ENCODE measurements around the gene NCOA3.
"Not testable (repeated sequence)": the region's sequence is repeated elsewhere in the genome, so short reads cannot be mapped to it uniquely, and the experiment has no call there.

- TF ChIP-seq PPARA (CRISPR knock-in tag; IDR thresholded peaks at IDR 0.05; ENCODE audit: borderline replicate concordance); ZFP30 (CRISPR knock-in tag; IDR thresholded peaks at IDR 0.05); ARNTL (CRISPR knock-in tag; IDR thresholded peaks at IDR 0.05; ENCODE audit: borderline replicate concordance, low read depth); BACH2 (CRISPR knock-in tag; IDR thresholded peaks at IDR 0.05; ENCODE audit: borderline replicate concordance); CSDC2 (CRISPR knock-in tag; IDR thresholded peaks at IDR 0.05); ZFP3 (CRISPR knock-in tag; IDR thresholded peaks at IDR 0.05); ESRRG (CRISPR knock-in tag; IDR thresholded peaks at IDR 0.05); GLIS3 (CRISPR knock-in tag; IDR thresholded peaks at IDR 0.05): not testable (repeated sequence)
- TF ChIP-seq, protein P1, sequence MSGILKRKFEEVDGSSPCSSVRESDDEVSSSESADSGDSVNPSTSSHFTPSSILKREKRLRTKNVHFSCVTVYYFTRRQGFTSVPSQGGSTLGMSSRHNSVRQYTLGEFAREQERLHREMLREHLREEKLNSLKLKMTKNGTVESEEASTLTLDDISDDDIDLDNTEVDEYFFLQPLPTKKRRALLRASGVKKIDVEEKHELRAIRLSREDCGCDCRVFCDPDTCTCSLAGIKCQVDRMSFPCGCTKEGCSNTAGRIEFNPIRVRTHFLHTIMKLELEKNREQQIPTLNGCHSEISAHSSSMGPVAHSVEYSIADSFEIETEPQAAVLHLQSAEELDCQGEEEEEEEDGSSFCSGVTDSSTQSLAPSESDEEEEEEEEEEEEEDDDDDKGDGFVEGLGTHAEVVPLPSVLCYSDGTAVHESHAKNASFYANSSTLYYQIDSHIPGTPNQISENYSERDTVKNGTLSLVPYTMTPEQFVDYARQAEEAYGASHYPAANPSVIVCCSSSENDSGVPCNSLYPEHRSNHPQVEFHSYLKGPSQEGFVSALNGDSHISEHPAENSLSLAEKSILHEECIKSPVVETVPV (CRISPR knock-in tag; IDR thresholded peaks at IDR 0.05), result not testable (repeated sequence)
- TF ChIP-seq, protein P2, sequence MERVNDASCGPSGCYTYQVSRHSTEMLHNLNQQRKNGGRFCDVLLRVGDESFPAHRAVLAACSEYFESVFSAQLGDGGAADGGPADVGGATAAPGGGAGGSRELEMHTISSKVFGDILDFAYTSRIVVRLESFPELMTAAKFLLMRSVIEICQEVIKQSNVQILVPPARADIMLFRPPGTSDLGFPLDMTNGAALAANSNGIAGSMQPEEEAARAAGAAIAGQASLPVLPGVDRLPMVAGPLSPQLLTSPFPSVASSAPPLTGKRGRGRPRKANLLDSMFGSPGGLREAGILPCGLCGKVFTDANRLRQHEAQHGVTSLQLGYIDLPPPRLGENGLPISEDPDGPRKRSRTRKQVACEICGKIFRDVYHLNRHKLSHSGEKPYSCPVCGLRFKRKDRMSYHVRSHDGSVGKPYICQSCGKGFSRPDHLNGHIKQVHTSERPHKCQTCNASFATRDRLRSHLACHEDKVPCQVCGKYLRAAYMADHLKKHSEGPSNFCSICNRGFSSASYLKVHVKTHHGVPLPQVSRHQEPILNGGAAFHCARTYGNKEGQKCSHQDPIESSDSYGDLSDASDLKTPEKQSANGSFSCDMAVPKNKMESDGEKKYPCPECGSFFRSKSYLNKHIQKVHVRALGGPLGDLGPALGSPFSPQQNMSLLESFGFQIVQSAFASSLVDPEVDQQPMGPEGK (CRISPR knock-in tag; IDR thresholded peaks at IDR 0.05; ENCODE audit: borderline replicate concordance), result not testable (repeated sequence)
- TF ChIP-seq, protein P3, sequence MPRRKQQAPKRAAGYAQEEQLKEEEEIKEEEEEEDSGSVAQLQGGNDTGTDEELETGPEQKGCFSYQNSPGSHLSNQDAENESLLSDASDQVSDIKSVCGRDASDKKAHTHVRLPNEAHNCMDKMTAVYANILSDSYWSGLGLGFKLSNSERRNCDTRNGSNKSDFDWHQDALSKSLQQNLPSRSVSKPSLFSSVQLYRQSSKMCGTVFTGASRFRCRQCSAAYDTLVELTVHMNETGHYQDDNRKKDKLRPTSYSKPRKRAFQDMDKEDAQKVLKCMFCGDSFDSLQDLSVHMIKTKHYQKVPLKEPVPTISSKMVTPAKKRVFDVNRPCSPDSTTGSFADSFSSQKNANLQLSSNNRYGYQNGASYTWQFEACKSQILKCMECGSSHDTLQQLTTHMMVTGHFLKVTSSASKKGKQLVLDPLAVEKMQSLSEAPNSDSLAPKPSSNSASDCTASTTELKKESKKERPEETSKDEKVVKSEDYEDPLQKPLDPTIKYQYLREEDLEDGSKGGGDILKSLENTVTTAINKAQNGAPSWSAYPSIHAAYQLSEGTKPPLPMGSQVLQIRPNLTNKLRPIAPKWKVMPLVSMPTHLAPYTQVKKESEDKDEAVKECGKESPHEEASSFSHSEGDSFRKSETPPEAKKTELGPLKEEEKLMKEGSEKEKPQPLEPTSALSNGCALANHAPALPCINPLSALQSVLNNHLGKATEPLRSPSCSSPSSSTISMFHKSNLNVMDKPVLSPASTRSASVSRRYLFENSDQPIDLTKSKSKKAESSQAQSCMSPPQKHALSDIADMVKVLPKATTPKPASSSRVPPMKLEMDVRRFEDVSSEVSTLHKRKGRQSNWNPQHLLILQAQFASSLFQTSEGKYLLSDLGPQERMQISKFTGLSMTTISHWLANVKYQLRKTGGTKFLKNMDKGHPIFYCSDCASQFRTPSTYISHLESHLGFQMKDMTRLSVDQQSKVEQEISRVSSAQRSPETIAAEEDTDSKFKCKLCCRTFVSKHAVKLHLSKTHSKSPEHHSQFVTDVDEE (CRISPR knock-in tag; IDR thresholded peaks at IDR 0.05), result not testable (repeated sequence)
Measured at GRCh38 chr20:47553594-47554235, 52.0 kb downstream of the NCOA3 start.
